GM23338 (cell line): ENCODE results near the gene TINCR. TPM values are rescaled to one million over a fixed set of nuclear protein-coding genes. Genes with fewer than 3 reads are reported as not detected.

Experiments used
- ATAC-seq: fragments of 200-7000 bp; cut with Tn5 transposase; 3 replicates; pipeline ENCODE4 v1.9.1; 2020
- DNase-seq: peaks from one replicate; pipeline ENCODE4 v3.0.0-alpha.2; 2015; ENCODE audit warnings: low spot score
- H2AFZ ChIP-seq: fragments of 200-600 bp; sonication (generic); 2 replicates; pipeline ENCODE4 v1.8.0; 2016; ENCODE audit warnings: antibody characterized with exemption, mild to moderate bottlenecking, moderate library complexity
- H3F3A ChIP-seq: fragments of 200-600 bp; sonication (generic); replicated peaks from 2 replicates; pipeline ENCODE4 v1.8.0; 2017; ENCODE audit warnings: antibody characterized with exemption, mixed run types, low read depth
- H3K27ac ChIP-seq: fragments of 200-600 bp; sonication (generic); 2 replicates; pipeline ENCODE4 v1.6.1; 2016; ENCODE audit warnings: low read depth
- H3K27me3 ChIP-seq: fragments of 200-600 bp; sonication (generic); 2 replicates; pipeline ENCODE4 v1.8.0; 2016; ENCODE audit warnings: mild to moderate bottlenecking, mixed run types, moderate library complexity; ENCODE audit not compliant: insufficient read depth
- H3K36me3 ChIP-seq: fragments of 200-600 bp; sonication (generic); 2 replicates; pipeline ENCODE4 v1.8.0; 2016; ENCODE audit warnings: mild to moderate bottlenecking; ENCODE audit not compliant: insufficient read depth
- H3K4me1 ChIP-seq: fragments of 200-600 bp; sonication (generic); 2 replicates; pipeline ENCODE4 v1.8.0; 2016; ENCODE audit warnings: mild to moderate bottlenecking, moderate library complexity; ENCODE audit not compliant: insufficient read depth
- H3K4me2 ChIP-seq: fragments of 200-600 bp; sonication (generic); 2 replicates; pipeline ENCODE4 v1.7.1; 2017; ENCODE audit warnings: mixed run types
- H3K4me3 ChIP-seq: fragments of 200-600 bp; sonication (generic); 2 replicates; pipeline ENCODE4 v1.6.1; 2016; ENCODE audit warnings: mixed run types
- H3K79me2 ChIP-seq: fragments of 200-600 bp; sonication (generic); replicated peaks from 2 replicates; pipeline ENCODE4 v1.8.0; 2017; ENCODE audit warnings: mild to moderate bottlenecking; ENCODE audit not compliant: insufficient read depth
- H3K9me2 ChIP-seq: fragments of 200-600 bp; sonication (generic); 2 replicates; pipeline ENCODE4 v1.8.0; 2017; ENCODE audit not compliant: insufficient read depth
- H4K20me1 ChIP-seq: fragments of 200-600 bp; sonication (generic); replicated peaks from 2 replicates; pipeline ENCODE4 v1.8.0; 2017; ENCODE audit warnings: mild to moderate bottlenecking; ENCODE audit not compliant: insufficient read depth
- H3K27ac Mint-ChIP-seq: 2 replicates; pipeline ENCODE4 v1.8.0; 2020; ENCODE audit warnings: inconsistent platforms, mild to moderate bottlenecking, moderate library complexity, mixed read lengths
- H3K27me3 Mint-ChIP-seq: 3 replicates; pipeline ENCODE4 v1.8.0; 2022; ENCODE audit warnings: low read depth, mild to moderate bottlenecking, moderate library complexity, mixed read lengths, inconsistent platforms; ENCODE audit not compliant: insufficient read depth, poor library complexity
- H3K36me3 Mint-ChIP-seq: 3 replicates; pipeline ENCODE4 v1.8.0; 2021; ENCODE audit warnings: low read depth, mild to moderate bottlenecking, inconsistent platforms, moderate library complexity, mixed read lengths
- H3K4me1 Mint-ChIP-seq: 3 replicates; pipeline ENCODE4 v1.8.0; 2020; ENCODE audit warnings: mild to moderate bottlenecking, inconsistent platforms, mixed read lengths
- H3K4me3 Mint-ChIP-seq: 3 replicates; pipeline ENCODE4 v1.8.0; 2021; ENCODE audit warnings: moderate library complexity, mild to moderate bottlenecking, inconsistent platforms, mixed read lengths
- H3K9me3 Mint-ChIP-seq: 3 replicates; pipeline ENCODE4 v1.8.0; 2020; ENCODE audit warnings: moderate library complexity, mild to moderate bottlenecking, inconsistent platforms, mixed read lengths
- EZH2 ChIP-seq: fragments of 200-600 bp; sonication (generic); IDR thresholded peaks from one replicate; pipeline ENCODE4 v1.8.0; 2017; ENCODE audit warnings: antibody characterized with exemption, mild to moderate bottlenecking, low read depth; ENCODE audit not compliant: unreplicated experiment
- JUNB ChIP-seq: IDR thresholded peaks from one replicate; pipeline ENCODE4 v1.6.1; 2016; ENCODE audit warnings: antibody characterized with exemption; ENCODE audit not compliant: unreplicated experiment
- NANOG ChIP-seq: IDR thresholded peaks from 2 replicates; pipeline ENCODE4 v1.6.1; 2016; ENCODE audit warnings: antibody characterized with exemption, borderline replicate concordance
- REST ChIP-seq: IDR thresholded peaks from one replicate; pipeline ENCODE4 v1.6.1; 2018; ENCODE audit warnings: antibody characterized with exemption; ENCODE audit not compliant: unreplicated experiment
- STAT1 ChIP-seq: IDR thresholded peaks from one replicate; pipeline ENCODE4 v1.6.1; 2016; ENCODE audit warnings: antibody characterized with exemption; ENCODE audit not compliant: unreplicated experiment
- ZNF462 ChIP-seq: fragments of 250-450 bp; sonication (Bioruptor Pico); IDR thresholded peaks from 2 replicates; pipeline ENCODE4 v1.5.0; 2020; ENCODE audit warnings: mild to moderate bottlenecking, moderate library complexity
- polyA plus RNA-seq: library from polyadenylated mRNA; unstranded; fragments of >200 nt; fragmentation: Nextera tagmentation; extraction: Ambion mirVana; gene quantifications from 2 replicates; pipeline ENCODE4 v1.2.1, GENCODE V29; 2016
- total RNA-seq: library from RNA; depleted of rRNA; stranded (reverse); fragments of >200 nt; shearing (Covaris generic); gene quantifications from 2 replicates; pipeline ENCODE4 v1.2.3, GENCODE V29; 2014

TINCR gene
- total and polyA plus RNA-seq, 2 experiments from 2014 or later = 0.42 to 0.97 TPM

GRCh38 chr19:5580161-5580571 is 12.4 kb upstream of the TINCR start (continued):
- TF ChIP-seq ZNF462 (CRISPR knock-in tag) (no peak), NANOG (no peak), STAT1 (no peak)

GRCh38 chr19:5579697-5580096 is 11.9 kb upstream of the TINCR start:
- Histone ChIP-seq H3K4me1 (no peaks in the 10 kb centered on the region), H3K27me3 (no peaks in the 10 kb centered on the region), H3K36me3 (no peaks in the 10 kb centered on the region), H3K27ac (no peak overlapping the region), H3K4me3 (no peak overlapping the region), H3K4me2 (no peak overlapping the region), H3K9me2 (no peaks in the 10 kb centered on the region), H3K79me2 (no peaks in the 10 kb centered on the region), H3F3A (no peaks in the 10 kb centered on the region), H2AFZ (no peak overlapping the region), H4K20me1 (no peaks in the 10 kb centered on the region; the same call in 1 of the 2 replicates)
- Mint-ChIP-seq H3K27ac (no peak overlapping the region; the same call in 1 of the 2 replicates), H3K4me1 (peaks cover 15% of the 10 kb centered on the region), H3K36me3 (no peaks in the 10 kb centered on the region), H3K4me3 (no peak overlapping the region), H3K9me3 (no peaks in the 10 kb centered on the region), H3K27me3 (peaks cover 10% of the 10 kb centered on the region)
- DNase-seq (no peak), ATAC-seq (no peak)
- TF ChIP-seq NANOG (no peak), REST (no peak), JUNB (no peak), EZH2 (no peak), ZNF462 (CRISPR knock-in tag) (no peak)
